Caco-2 (cell line): ENCODE data around the gene RBFOX1. TPM values are rescaled to one million over a fixed set of nuclear protein-coding genes. Genes with fewer than 3 reads are reported as not detected.

ENCODE experiments used
- BruUV-seq: library from RNA; stranded (reverse); fragments of 400-500 nt; replicated peaks from 2 replicates; lab custom pipeline; 2021; lab: Mats Ljungman, UMichigan
- CTCF ChIA-PET: fragments of 300-600 bp; sonication (Branson Sonifier 250); formaldehyde crosslinking; loops from one replicate; lab custom pipeline; 2022; ENCODE audit warnings: antibody characterized with exemption; lab: Charles Lee
- POLR2A ChIA-PET: fragments of 300-600 bp; sonication (Branson Sonifier 250); formaldehyde crosslinking; loops from one replicate; lab custom pipeline; 2022; ENCODE audit warnings: antibody characterized with exemption; lab: Charles Lee
- DNase-seq, 2 experiments: peaks; one replicate each; pipeline versions ENCODE4 v3.0.0 to v3.0.0-alpha.2; 2020 to 2022
- H3K27me3 ChIP-seq: replicated peaks from 2 replicates; pipeline ENCODE4 v1.6.0; 2011; ENCODE audit warnings: low read length; ENCODE audit not compliant: control insufficient read depth, insufficient read depth
- H3K36me3 ChIP-seq: 2 replicates; pipeline ENCODE4 v1.5.1; 2011; ENCODE audit warnings: low read length; ENCODE audit not compliant: control insufficient read depth, insufficient read depth
- H3K4me1 ChIP-seq: fragments of 250-450 bp; sonication (Bioruptor Pico); 2 replicates; pipeline ENCODE4 v1.5.1; 2020; ENCODE audit warnings: mild to moderate bottlenecking
- H3K4me3 ChIP-seq: 2 replicates; pipeline ENCODE4 v1.5.1; 2011; ENCODE audit warnings: low read depth, mild to moderate bottlenecking, control low read depth, low read length
- H3K9me3 ChIP-seq: fragments of 250-450 bp; sonication (Bioruptor Pico); 2 replicates; pipeline ENCODE4 v1.5.1; 2020; ENCODE audit warnings: mild to moderate bottlenecking, moderate library complexity
- H3K27ac Mint-ChIP-seq: one replicate; pipeline ENCODE4 v1.8.0; 2022; ENCODE audit warnings: mixed read lengths; ENCODE audit not compliant: unreplicated experiment
- H3K27me3 Mint-ChIP-seq: one replicate; pipeline ENCODE4 v1.8.0; 2022; ENCODE audit warnings: mixed read lengths; ENCODE audit not compliant: insufficient read depth, unreplicated experiment
- H3K36me3 Mint-ChIP-seq: one replicate; pipeline ENCODE4 v1.8.0; 2022; ENCODE audit warnings: mild to moderate bottlenecking, mixed read lengths; ENCODE audit not compliant: insufficient read depth, unreplicated experiment
- H3K4me1 Mint-ChIP-seq: one replicate; pipeline ENCODE4 v1.8.0; 2022; ENCODE audit warnings: low read depth, mixed read lengths; ENCODE audit not compliant: unreplicated experiment
- H3K4me3 Mint-ChIP-seq: one replicate; pipeline ENCODE4 v1.8.0; 2022; ENCODE audit warnings: mild to moderate bottlenecking, moderate library complexity, mixed read lengths; ENCODE audit not compliant: unreplicated experiment
- H3K9me3 Mint-ChIP-seq: one replicate; pipeline ENCODE4 v1.8.0; 2022; ENCODE audit warnings: mixed read lengths; ENCODE audit not compliant: unreplicated experiment
- intact Hi-C: fragments of 100-400 bp; cut with micrococcal nuclease; formaldehyde crosslinking; loops from one replicate; pipeline ENCODE4 v1.10.0; 2022; ENCODE audit not compliant: unreplicated experiment
- total RNA-seq: library from RNA; stranded (reverse); gene quantifications from 2 replicates; pipeline ENCODE4 v1.2.3, GENCODE V29; 2022
- TF ChIP-seq, protein P1 (sequence below), 2 experiments: fragments of 200-600 bp in 1 of 2; IDR thresholded peaks; 1 replicate in 1 of 2; 2 replicates in 1 of 2; pipeline versions ENCODE4 v1.5.1 to v1.8.0; 2011 to 2022; ENCODE audit warnings: antibody characterized with exemption in 1 of 2, control low read depth in 1 of 2, inconsistent platforms in 1 of 2, low read depth in 1 of 2, low read length in 1 of 2, mild to moderate bottlenecking in 1 of 2, moderate library complexity in 1 of 2; ENCODE audit not compliant: insufficient read depth in 1 of 2, severe bottlenecking in 1 of 2, unreplicated experiment in 1 of 2

Gene RBFOX1
- total RNA-seq, 1 experiment from 2014 or later = 0.91 TPM

DNA sequence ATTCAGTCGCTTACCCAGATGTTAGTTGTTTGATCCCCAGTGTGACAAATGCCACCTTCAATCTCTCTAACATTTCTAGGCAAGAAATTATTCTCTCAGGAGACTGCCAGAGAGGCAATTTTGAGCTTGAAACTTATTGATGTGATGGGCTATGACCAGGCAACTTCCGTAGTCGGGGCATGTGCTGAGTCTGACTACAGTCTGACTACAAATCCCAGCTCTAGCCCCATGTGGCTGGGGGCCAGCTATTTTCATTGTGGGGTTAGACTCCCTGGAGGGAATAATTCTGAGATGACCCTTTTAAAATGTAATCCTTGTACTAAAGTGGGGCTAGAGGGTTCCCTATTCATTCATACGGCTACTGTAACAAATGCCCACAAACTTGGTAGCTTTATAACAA lies 65.9 kb downstream of the RBFOX1 start:
- no TSS peak for BruUV-seq
- H3K27me3 Mint-ChIP-seq = peaks cover 9% of the 10 kb centered on the region
- no peak overlapping the region for H3K27ac Mint-ChIP-seq
- Histone ChIP-seq H3K9me3 (no peaks in the 10 kb centered on the region), H3K4me1 (no peaks in the 10 kb centered on the region), H3K27me3 (no peaks in the 10 kb centered on the region), H3K4me3 (no peak overlapping the region), H3K36me3 (no peaks in the 10 kb centered on the region)
- H3K36me3 Mint-ChIP-seq = no peaks in the 10 kb centered on the region
- CTCF ChIA-PET = no interaction called here
- intact Hi-C loops = no loop called here
- H3K4me3 Mint-ChIP-seq = no peak overlapping the region
- H3K9me3 Mint-ChIP-seq = no peaks in the 10 kb centered on the region
- TF ChIP-seq, protein P1, sequence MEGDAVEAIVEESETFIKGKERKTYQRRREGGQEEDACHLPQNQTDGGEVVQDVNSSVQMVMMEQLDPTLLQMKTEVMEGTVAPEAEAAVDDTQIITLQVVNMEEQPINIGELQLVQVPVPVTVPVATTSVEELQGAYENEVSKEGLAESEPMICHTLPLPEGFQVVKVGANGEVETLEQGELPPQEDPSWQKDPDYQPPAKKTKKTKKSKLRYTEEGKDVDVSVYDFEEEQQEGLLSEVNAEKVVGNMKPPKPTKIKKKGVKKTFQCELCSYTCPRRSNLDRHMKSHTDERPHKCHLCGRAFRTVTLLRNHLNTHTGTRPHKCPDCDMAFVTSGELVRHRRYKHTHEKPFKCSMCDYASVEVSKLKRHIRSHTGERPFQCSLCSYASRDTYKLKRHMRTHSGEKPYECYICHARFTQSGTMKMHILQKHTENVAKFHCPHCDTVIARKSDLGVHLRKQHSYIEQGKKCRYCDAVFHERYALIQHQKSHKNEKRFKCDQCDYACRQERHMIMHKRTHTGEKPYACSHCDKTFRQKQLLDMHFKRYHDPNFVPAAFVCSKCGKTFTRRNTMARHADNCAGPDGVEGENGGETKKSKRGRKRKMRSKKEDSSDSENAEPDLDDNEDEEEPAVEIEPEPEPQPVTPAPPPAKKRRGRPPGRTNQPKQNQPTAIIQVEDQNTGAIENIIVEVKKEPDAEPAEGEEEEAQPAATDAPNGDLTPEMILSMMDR (IDR thresholded peaks at IDR 0.05; ENCODE audit: insufficient read depth in 1 of 2, low read depth in 1 of 2, low read length in 1 of 2, severe bottlenecking in 1 of 2, unreplicated experiment in 1 of 2) = no peak
- POLR2A ChIA-PET = no interaction called here
- no peaks in the 10 kb centered on the region for H3K4me1 Mint-ChIP-seq
- no peak for DNase-seq

DNA sequence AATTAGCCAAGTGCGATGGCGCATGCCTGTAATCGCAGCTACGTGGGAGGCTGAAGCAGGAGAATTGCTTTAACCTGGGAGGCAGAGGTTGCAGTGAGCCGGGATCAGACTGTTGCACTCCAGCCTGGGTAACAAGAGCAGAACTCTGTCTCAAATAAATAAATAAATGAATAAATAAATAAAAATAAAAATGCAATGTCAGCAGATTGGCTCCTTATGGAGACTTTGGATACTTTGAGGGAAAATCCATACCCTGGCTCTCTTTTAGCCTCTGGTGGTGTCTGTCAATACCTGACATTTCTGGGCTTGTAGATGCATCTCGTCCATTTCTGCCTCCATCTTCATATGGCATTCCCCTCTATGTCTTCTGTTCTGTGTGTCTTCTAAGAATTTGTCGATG lies 66.7 kb downstream of the RBFOX1 start:
- Mint-ChIP-seq H3K4me3 (no peak overlapping the region), H3K4me1 (no peaks in the 10 kb centered on the region), H3K27ac (no peak overlapping the region), H3K9me3 (no peaks in the 10 kb centered on the region), H3K36me3 (no peaks in the 10 kb centered on the region), H3K27me3 (peaks cover 9% of the 10 kb centered on the region)
- Histone ChIP-seq H3K36me3 (no peaks in the 10 kb centered on the region), H3K4me3 (no peak overlapping the region), H3K4me1 (no peaks in the 10 kb centered on the region), H3K9me3 (no peaks in the 10 kb centered on the region), H3K27me3 (no peaks in the 10 kb centered on the region)
- intact Hi-C loops = no loop called here
- ChIA-PET CTCF (no interaction called here), POLR2A (no interaction called here)
- TF ChIP-seq, protein P1 (IDR thresholded peaks at IDR 0.05; ENCODE audit: insufficient read depth in 1 of 2, low read depth in 1 of 2, low read length in 1 of 2, severe bottlenecking in 1 of 2, unreplicated experiment in 1 of 2) = no peak
- no peak for DNase-seq
- BruUV-seq = no TSS peak

DNA sequence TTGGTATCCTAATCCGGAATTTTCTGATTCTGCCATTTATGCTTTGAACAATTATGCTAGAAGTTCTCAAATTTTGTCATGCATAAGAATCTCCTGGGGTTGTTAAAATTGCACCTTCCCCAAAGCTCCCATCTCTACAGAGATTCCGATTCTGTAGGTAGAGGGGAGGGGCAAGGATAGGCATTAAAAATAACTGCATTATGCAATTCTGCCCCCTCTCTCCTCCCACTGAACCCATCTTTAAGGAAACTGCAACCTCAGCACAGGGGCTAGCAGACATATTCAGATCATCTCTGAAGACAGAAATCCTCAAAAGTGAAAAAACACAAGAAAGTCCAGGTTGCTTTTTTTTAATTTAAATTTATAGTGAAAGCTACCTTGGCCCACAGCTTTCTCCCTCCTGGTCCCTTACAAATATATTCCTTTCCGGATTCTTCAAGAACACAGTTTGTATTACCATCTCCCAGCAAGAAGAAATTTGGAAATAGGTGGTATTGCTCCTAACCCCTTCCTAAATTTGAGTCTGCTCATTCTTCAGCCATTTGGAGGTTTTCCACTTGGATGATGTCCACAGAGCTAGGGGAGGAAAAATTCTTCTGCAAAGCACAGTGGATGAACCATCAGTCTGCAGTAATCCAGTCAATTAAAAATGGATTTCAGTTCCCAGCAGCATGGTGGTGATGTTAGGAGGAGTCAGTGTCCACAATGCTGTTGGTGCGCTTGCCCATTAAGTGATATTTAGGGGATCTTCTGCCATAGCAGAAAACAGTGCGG lies 67.7 kb downstream of the RBFOX1 start:
- DNase-seq = no peak
- Mint-ChIP-seq H3K27ac (no peak overlapping the region), H3K9me3 (no peaks in the 10 kb centered on the region), H3K4me3 (no peak overlapping the region), H3K36me3 (no peaks in the 10 kb centered on the region), H3K27me3 (peaks cover 6% of the 10 kb centered on the region), H3K4me1 (no peaks in the 10 kb centered on the region)
- Histone ChIP-seq H3K4me1 (no peaks in the 10 kb centered on the region), H3K36me3 (no peaks in the 10 kb centered on the region), H3K4me3 (no peak overlapping the region), H3K9me3 (no peaks in the 10 kb centered on the region), H3K27me3 (no peaks in the 10 kb centered on the region)
- TF ChIP-seq, protein P1 (IDR thresholded peaks at IDR 0.05; ENCODE audit: insufficient read depth in 1 of 2, low read depth in 1 of 2, low read length in 1 of 2, severe bottlenecking in 1 of 2, unreplicated experiment in 1 of 2) = no peak
- POLR2A ChIA-PET = no interaction called here
- CTCF ChIA-PET = no interaction called here
- intact Hi-C loops = no loop called here
- BruUV-seq = no TSS peak
